Activated naive CD4-positive, alpha-beta T cell treated with anti-CD3 and anti-CD28 coated beads, Interleukin-2, amount 10 ng/mL, durations not matched to agents 7 days and 5 days (primary cell): ENCODE data around the gene IGSF3.

Experiments
- CTCF ChIA-PET: fragments of 350-600 bp; sonication (Branson Sonifier 250); formaldehyde crosslinking; loops from one replicate; lab custom pipeline; 2021; ENCODE audit warnings: antibody characterized with exemption; lab: Charles Lee
- DNase-seq: peaks from one replicate; pipeline ENCODE4 v3.0.0-alpha.2; 2020
- H3K27ac Mint-ChIP-seq: one replicate; pipeline ENCODE4 v1.8.0; 2021; ENCODE audit warnings: mild to moderate bottlenecking, moderate library complexity, mixed read lengths
- H3K27me3 Mint-ChIP-seq: one replicate; pipeline ENCODE4 v1.8.0; 2021; ENCODE audit warnings: mild to moderate bottlenecking, mixed read lengths
- H3K36me3 Mint-ChIP-seq: one replicate; pipeline ENCODE4 v1.8.0; 2021; ENCODE audit warnings: mixed read lengths
- H3K4me1 Mint-ChIP-seq: one replicate; pipeline ENCODE4 v1.8.0; 2021; ENCODE audit warnings: mixed read lengths
- H3K4me3 Mint-ChIP-seq: one replicate; pipeline ENCODE4 v1.8.0; 2021; ENCODE audit warnings: mild to moderate bottlenecking, moderate library complexity, mixed read lengths
- H3K9me3 Mint-ChIP-seq: one replicate; pipeline ENCODE4 v1.8.0; 2021; ENCODE audit warnings: mixed read lengths

The IGSF3 gene

GRCh38 chr1:116537040-116537831 is 130.3 kb downstream of the IGSF3 start:
- CTCF ChIA-PET: interaction anchor here (0.8 to 1.8 kb wide), 3 partner anchors 22 to 398 kb away, joined by 3 to 6 read pairs (median 5); no protein-coding TSS in a partner anchor
- H3K36me3 Mint-ChIP-seq: peaks cover 55% of the 10 kb centered on the region
- no peaks in the 10 kb centered on the region for H3K27me3 Mint-ChIP-seq
- H3K9me3 Mint-ChIP-seq: peaks cover 2% of the 10 kb centered on the region
- H3K4me3 Mint-ChIP-seq: no peak overlapping the region
- H3K4me1 Mint-ChIP-seq: peaks cover 40% of the 10 kb centered on the region
- DNase-seq: no peak
- no peak overlapping the region for H3K27ac Mint-ChIP-seq

- DNase-seq: no peak
- H3K4me1 Mint-ChIP-seq: peaks cover 22% of the 10 kb centered on the region
Observed at GRCh38 chr1:116534014-116534739, 133.4 kb downstream of the IGSF3 start.

GRCh38 chr1:116533429-116533820 is 134.1 kb downstream of the IGSF3 start:
- CTCF ChIA-PET: no interaction called here
- no peak for DNase-seq
- no peaks in the 10 kb centered on the region for H3K27me3 Mint-ChIP-seq
- H3K27ac Mint-ChIP-seq: no peak overlapping the region
- no peak overlapping the region for H3K4me3 Mint-ChIP-seq
- peaks cover 46% of the 10 kb centered on the region for H3K36me3 Mint-ChIP-seq
- H3K4me1 Mint-ChIP-seq: peaks cover 14% of the 10 kb centered on the region
- H3K9me3 Mint-ChIP-seq: peaks cover 2% of the 10 kb centered on the region

More at GRCh38 chr1:116534014-116534739, 133.4 kb downstream of the IGSF3 start:
- H3K36me3 Mint-ChIP-seq: peaks cover 47% of the 10 kb centered on the region
- H3K27me3 Mint-ChIP-seq: no peaks in the 10 kb centered on the region
- CTCF ChIA-PET: no interaction called here
- no peak overlapping the region for H3K4me3 Mint-ChIP-seq
- no peak overlapping the region for H3K27ac Mint-ChIP-seq
- peaks cover 2% of the 10 kb centered on the region for H3K9me3 Mint-ChIP-seq

DNA sequence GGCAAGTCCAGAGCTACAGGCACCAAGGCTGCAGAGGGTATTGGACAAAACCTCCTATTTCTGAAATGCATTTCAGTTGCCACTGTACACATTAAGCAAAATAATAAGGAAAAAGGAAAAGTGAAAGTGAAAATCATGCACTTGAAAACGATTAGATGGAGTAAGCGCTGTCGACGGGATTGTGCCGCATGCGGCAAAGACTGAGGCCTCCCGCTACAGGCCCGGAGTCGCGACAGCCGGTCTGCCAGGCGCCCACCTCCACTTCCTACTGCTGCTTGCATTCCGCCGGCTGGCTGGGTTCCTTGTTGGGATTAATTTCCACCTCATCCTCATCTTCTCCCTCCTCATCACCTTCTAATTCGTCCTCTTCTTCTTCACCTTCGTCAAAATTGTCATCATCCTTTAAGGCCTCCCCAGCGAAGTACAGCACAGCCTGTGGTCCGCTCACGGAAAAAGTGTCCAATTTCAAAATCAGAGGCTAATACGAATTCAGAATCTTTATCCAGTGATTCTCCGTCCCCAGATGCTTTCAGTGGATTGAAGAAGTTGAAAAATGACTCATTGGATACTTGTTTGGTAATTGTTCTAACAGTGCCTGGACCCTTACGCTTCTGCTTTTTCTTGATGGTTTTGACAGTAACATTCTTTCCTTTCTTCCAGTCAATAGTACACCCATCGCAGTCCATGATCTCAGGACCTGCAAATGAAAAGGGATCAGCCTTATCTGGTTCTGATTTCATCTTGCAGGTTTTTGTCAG is 134.7 kb downstream of the IGSF3 start:
- peaks cover 2% of the 10 kb centered on the region for H3K9me3 Mint-ChIP-seq
- peak overlapping the region; percentile 15 for H3K4me3 Mint-ChIP-seq
- peaks cover 8% of the 10 kb centered on the region for H3K4me1 Mint-ChIP-seq
- no peaks in the 10 kb centered on the region for H3K27me3 Mint-ChIP-seq
- peaks cover 49% of the 10 kb centered on the region for H3K36me3 Mint-ChIP-seq
- H3K27ac Mint-ChIP-seq: peak overlapping the region; percentile 46
- no peak for DNase-seq
- CTCF ChIA-PET: no interaction called here

DNA sequence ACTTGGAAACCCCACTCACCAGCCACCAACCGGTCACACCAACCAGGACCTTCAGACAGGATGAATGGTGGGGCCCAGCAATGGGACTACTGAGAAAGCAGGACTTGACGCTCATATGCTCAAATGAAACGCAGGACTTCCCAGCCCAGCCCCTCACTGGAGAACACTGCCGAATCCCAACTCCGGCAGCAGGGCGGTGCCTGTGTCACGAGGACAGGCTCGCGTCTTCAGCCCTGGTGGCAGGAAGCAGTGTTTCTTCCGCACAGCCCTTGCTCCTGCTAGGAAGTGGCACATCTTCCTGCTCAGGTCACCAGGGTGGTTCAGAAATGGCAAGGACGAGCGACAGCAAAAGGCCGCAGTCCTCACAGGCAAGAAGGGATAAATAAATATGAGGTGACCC is 135.6 kb downstream of the IGSF3 start:
- CTCF ChIA-PET: interaction anchor here (0.7 kb wide), 1 partner anchor 43 kb away, joined by 3 read pairs; no protein-coding TSS in a partner anchor
- Mint-ChIP-seq H3K4me1 (peaks cover 8% of the 10 kb centered on the region), H3K36me3 (peaks cover 53% of the 10 kb centered on the region), H3K4me3 (no peak overlapping the region), H3K27ac (no peak overlapping the region), H3K27me3 (no peaks in the 10 kb centered on the region), H3K9me3 (peaks cover 6% of the 10 kb centered on the region)
- DNase-seq: no peak

DNA sequence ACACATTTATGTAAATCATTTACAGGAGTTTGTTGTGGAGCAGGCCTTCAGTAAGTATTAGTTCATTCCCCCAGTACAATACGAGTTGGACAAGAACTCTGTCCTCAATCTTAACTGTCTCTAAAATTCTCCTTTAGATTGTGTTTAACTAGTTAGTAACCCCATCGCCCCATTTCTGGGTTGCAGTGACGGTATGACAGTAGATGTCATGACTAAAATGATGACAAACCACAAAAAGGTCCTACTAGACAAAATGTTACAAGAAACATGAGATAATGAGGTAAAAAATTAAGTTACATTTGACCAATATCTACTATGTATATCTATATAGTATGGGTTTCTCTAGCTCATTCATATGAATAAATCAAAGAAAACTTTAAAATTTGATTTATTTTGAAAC is 137.9 kb downstream of the IGSF3 start:
- peaks cover 53% of the 10 kb centered on the region for H3K36me3 Mint-ChIP-seq
- H3K27me3 Mint-ChIP-seq: no peaks in the 10 kb centered on the region
- H3K4me3 Mint-ChIP-seq: no peak overlapping the region

DNA sequence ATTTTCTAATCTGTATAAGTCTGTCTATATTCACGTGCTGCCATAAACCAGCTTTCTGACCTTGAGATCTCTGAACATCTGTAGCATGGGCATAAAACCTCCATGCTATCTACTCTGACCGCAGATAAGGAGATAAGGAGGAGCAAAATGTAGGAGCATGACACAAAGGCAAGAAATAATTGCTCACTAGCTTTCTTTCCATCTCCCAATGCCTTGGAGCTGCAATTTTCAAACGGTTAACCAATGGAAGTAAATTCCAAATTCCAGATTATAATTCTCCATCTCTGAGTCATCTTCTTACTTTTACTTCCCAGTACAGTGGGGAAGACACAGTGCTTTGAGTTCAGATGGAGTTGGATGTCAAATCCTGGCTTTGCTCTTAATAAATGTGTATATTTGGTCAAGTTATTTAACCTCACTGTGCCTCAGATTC is 138.3 kb downstream of the IGSF3 start:
- H3K36me3 Mint-ChIP-seq: peaks cover 51% of the 10 kb centered on the region
- no peak overlapping the region for H3K27ac Mint-ChIP-seq
- CTCF ChIA-PET: interaction anchor here (1.1 kb wide), 1 partner anchor 13 kb away, joined by 4 read pairs; no protein-coding TSS in a partner anchor
- H3K27me3 Mint-ChIP-seq: no peaks in the 10 kb centered on the region
- no peak overlapping the region for H3K4me3 Mint-ChIP-seq
- peaks cover 8% of the 10 kb centered on the region for H3K4me1 Mint-ChIP-seq
- DNase-seq: no peak
- H3K9me3 Mint-ChIP-seq: peaks cover 9% of the 10 kb centered on the region

More for the DNA sequence above, 137.9 kb downstream of the IGSF3 start:
- DNase-seq: no peak
- Mint-ChIP-seq H3K27ac (no peak overlapping the region), H3K9me3 (peaks cover 9% of the 10 kb centered on the region), H3K4me1 (peaks cover 8% of the 10 kb centered on the region)
- CTCF ChIA-PET: no interaction called here

DNA sequence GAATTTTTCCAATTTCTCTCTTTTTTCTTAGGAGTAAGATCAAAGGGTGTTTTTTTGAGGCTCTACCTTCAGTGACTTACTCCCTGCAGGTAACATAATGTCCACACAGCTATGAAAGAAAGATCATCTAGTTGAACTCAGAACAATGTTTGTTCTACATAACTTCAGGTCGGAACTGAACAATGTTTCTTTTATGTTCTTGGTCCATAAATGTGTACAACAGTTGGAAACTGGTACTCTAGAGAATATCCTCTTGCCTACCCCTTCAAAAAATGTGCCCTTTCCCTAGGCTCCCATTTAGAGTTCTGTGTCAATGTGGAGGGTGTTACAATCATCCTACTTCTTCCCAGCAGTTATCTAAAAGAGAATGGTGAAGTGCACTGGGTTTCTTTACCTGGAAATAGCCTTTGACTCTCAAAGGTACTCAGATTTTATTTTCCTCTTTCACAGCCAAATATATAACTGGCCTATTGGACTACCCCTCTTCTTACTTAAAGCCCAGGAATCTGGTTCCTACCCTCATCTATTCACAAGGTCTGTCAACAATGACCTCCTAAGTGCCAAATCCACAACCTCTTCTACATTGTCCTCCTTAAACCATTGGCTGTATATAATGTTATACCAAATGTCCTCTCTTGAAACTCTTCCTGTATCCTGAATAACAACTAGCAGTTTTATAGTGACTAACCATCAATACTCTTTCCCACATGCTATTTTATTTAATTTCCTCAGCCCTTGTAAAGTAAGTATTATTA is 139.0 kb downstream of the IGSF3 start:
- no peak overlapping the region for H3K4me3 Mint-ChIP-seq
- CTCF ChIA-PET: interaction anchor here (1.1 kb wide), 1 partner anchor 12 kb away, joined by 4 read pairs; no protein-coding TSS in a partner anchor
- peaks cover 9% of the 10 kb centered on the region for H3K9me3 Mint-ChIP-seq
- no peak for DNase-seq
- H3K36me3 Mint-ChIP-seq: peaks cover 46% of the 10 kb centered on the region
- H3K27me3 Mint-ChIP-seq: no peaks in the 10 kb centered on the region
- no peak overlapping the region for H3K27ac Mint-ChIP-seq
- H3K4me1 Mint-ChIP-seq: peaks cover 7% of the 10 kb centered on the region

DNA sequence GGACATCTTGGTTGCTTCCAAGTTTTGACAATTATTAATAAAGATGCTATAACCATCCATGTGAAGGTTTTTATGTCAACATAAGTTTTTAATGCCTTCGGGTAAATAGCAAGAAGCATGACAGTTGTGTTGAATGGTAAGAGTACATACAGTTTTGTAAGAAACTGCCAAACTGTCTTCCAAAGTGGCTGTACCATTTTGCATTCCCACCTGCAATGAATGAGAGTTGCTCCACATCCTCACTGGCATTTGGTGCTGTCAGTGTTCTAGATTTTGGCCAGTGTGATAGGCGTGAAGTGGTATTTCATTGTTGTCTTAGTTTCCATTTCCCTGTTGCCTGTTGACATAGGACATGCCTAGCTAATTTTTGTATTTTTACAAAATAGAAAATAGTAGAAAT is 142.1 kb downstream of the IGSF3 start:
- peaks cover 7% of the 10 kb centered on the region for H3K9me3 Mint-ChIP-seq
- no peaks in the 10 kb centered on the region for H3K27me3 Mint-ChIP-seq
- peaks cover 46% of the 10 kb centered on the region for H3K36me3 Mint-ChIP-seq
- no peak overlapping the region for H3K27ac Mint-ChIP-seq
- CTCF ChIA-PET: no interaction called here
- DNase-seq: no peak
- H3K4me1 Mint-ChIP-seq: no peaks in the 10 kb centered on the region
- H3K4me3 Mint-ChIP-seq: no peak overlapping the region
